ENCODE data around the gene AGRN.

DNA sequence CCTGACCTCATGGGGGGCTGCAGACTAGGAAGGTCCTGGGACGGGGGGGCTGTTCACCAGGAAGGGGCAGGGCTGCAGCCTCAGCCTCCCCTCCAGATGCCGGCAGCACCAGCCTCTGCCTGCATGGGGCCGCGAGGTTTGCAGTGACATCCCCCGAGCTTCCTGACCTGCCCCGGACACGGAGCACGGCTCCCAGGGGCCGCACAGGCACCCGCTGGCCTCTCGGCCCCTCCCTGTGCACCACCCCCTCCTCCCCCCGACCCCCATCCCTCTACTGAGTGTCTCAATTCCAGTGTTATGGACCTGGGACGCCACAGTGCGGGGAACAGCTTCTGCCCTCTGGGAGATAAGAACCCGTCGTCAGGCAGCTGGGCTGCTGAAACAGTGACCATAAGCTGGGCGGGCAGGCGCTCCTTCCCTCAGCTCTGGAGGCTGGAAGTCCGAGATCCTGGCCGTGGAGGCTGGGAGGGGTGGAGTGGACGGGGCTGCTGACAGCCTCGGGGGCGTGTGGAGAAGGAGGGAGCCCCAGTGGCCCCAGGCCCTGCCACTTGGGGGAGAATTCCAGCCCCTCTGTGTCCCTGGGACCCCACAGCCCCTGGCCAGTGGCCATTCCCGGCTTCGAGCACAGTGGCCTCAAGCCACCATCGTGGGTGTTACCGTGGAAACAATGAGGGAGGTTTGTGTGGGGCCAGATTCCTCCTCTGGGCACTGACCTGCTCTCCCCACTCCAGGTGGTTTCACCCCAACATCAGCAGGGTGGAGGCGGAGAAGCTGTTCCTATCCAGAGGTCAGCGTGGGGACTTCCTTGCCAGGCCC lies 42.6 kb downstream of the AGRN start:
- TF ChIP-seq EZH2 (IDR thresholded peaks at IDR 0.05; ENCODE audit: borderline replicate concordance, low read length): no peak
- TF ChIP-seq, protein P1, sequence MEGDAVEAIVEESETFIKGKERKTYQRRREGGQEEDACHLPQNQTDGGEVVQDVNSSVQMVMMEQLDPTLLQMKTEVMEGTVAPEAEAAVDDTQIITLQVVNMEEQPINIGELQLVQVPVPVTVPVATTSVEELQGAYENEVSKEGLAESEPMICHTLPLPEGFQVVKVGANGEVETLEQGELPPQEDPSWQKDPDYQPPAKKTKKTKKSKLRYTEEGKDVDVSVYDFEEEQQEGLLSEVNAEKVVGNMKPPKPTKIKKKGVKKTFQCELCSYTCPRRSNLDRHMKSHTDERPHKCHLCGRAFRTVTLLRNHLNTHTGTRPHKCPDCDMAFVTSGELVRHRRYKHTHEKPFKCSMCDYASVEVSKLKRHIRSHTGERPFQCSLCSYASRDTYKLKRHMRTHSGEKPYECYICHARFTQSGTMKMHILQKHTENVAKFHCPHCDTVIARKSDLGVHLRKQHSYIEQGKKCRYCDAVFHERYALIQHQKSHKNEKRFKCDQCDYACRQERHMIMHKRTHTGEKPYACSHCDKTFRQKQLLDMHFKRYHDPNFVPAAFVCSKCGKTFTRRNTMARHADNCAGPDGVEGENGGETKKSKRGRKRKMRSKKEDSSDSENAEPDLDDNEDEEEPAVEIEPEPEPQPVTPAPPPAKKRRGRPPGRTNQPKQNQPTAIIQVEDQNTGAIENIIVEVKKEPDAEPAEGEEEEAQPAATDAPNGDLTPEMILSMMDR (conservative IDR thresholded peaks at IDR 0.05 in 1 of 2, IDR thresholded peaks at IDR 0.05 in 1 of 2; ENCODE audit: extremely low read depth in 1 of 2, insufficient read depth in 1 of 2, low read depth in 1 of 2, low read length in 2 of 2): no peak

Measured in mammary epithelial cell (primary cell).